Measurements from ENCODE around the gene ALAS2. TPM values are rescaled to one million over a fixed set of nuclear protein-coding genes. Genes with fewer than 3 reads are reported as not detected.
A peak's percentile ranks its signal among the peaks of the same experiment; 100 is the strongest.
"Not testable (repeated sequence)": the region's sequence is repeated elsewhere in the genome, so short reads cannot be mapped to it uniquely, and the experiment has no call there.

The ALAS2 gene
- total RNA-seq, 2 donors from 2014 or later, result 0.29 to 1.7 TPM

DNA sequence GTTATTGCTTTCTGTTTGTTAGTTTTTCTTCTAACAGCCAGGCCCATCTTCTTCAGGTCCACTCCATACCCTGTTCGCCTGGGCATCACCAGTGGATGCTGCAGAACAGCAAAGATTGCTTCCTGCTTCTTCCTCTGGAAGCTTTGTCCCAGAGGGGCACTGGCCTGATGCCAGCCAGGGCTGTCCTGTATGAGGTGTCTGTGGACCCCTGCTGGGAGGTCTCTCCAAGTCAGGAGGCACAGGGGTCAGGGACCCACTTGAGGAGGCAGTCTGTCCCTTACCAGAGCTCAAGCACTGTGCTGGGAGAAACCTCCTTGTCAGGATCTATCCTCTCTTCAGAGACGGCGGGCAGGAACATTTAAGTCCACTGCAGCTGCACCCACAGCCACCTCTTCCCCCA lies 41.5 kb upstream of the ALAS2 start:
- 80 to 95% methylated on average over 1 to 3 of the region's 3 CpGs for WGBS, 2 experiments (ENCODE audit: insufficient coverage in 1 of 2, insufficient read length in 1 of 2)
- Mint-ChIP-seq H3K36me3 (ENCODE audit: low read depth) (peaks cover 3% of the 10 kb centered on the region), H3K27me3 (ENCODE audit: insufficient read depth) (peaks cover 10% of the 10 kb centered on the region), H3K9me3 (peaks cover 80% of the 10 kb centered on the region), H3K4me1 (no peaks in the 10 kb centered on the region), H3K27ac (no peak overlapping the region), H3K4me3 (no peak overlapping the region)
- Histone ChIP-seq H3K27me3 (ENCODE audit: control insufficient read depth, insufficient read depth, low read length, poor library complexity, severe bottlenecking) (no peaks in the 10 kb centered on the region), H3K36me3 (ENCODE audit: control insufficient read depth, insufficient read depth, low read length) (no peaks in the 10 kb centered on the region), H3K4me3 (ENCODE audit: low read length) (no peak overlapping the region), H3K9me3 (ENCODE audit: control insufficient read depth, low read length) (no peaks in the 10 kb centered on the region), H3K4me1 (ENCODE audit: control insufficient read depth, insufficient read depth, low read length) (no peaks in the 10 kb centered on the region), H3K27ac (ENCODE audit: low read depth, low read length) (no peak overlapping the region), H3K9ac (ENCODE audit: extremely low read depth, low read length, poor library complexity, severe bottlenecking) (no peak overlapping the region)
- TF ChIP-seq CTCF (conservative IDR thresholded peaks at IDR 0.05), result no peak
- DNase-seq, result no peak

DNA sequence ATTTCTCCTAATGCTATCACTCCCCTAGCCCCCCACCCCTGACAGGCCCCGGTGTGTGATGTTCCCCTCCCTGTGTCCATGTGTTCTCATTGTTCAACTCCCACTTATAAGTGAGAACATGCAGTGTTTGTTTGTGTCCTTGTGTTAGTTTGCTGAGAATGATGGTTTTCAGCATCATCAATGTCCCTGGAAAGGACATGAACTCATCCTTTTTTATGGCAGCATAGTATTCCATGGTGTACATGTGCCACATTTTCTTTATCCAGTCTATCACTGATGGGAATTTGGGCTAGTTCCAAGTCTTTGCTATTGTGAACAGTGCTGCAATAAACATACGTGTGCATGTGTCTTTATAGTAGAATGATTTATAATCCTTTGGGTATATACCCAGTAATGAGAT lies 36.4 kb upstream of the ALAS2 start:
- DNase-seq; H3K4me3 ChIP-seq (ENCODE audit: low read length); H3K9ac ChIP-seq (ENCODE audit: extremely low read depth, low read length, poor library complexity, severe bottlenecking); H3K27ac Mint-ChIP-seq; H3K36me3 ChIP-seq (ENCODE audit: control insufficient read depth, insufficient read depth, low read length); H3K4me1 Mint-ChIP-seq; H3K4me3 Mint-ChIP-seq; H3K27me3 ChIP-seq (ENCODE audit: control insufficient read depth, insufficient read depth, low read length, poor library complexity, severe bottlenecking); H3K4me1 ChIP-seq (ENCODE audit: control insufficient read depth, insufficient read depth, low read length); H3K27me3 Mint-ChIP-seq (ENCODE audit: insufficient read depth); H3K36me3 Mint-ChIP-seq (ENCODE audit: low read depth); H3K9me3 ChIP-seq (ENCODE audit: control insufficient read depth, low read length); H3K27ac ChIP-seq (ENCODE audit: low read depth, low read length): not testable (repeated sequence)
- H3K9me3 Mint-ChIP-seq, result peaks cover 89% of the 10 kb centered on the region
- no CpG with 5 or more reads among the region's 2 CpGs for WGBS, 2 experiments (ENCODE audit: insufficient coverage in 1 of 2, insufficient read length in 1 of 2)

- Mint-ChIP-seq H3K36me3 (ENCODE audit: low read depth) (peaks cover 7% of the 10 kb centered on the region), H3K9me3 (peaks cover 53% of the 10 kb centered on the region), H3K4me1 (no peaks in the 10 kb centered on the region), H3K27me3 (ENCODE audit: insufficient read depth) (no peaks in the 10 kb centered on the region), H3K27ac (no peak overlapping the region), H3K4me3 (no peak overlapping the region)
- peak; percentile 51 for DNase-seq
- Histone ChIP-seq H3K27me3 (ENCODE audit: control insufficient read depth, insufficient read depth, low read length, poor library complexity, severe bottlenecking) (no peaks in the 10 kb centered on the region), H3K4me1 (ENCODE audit: control insufficient read depth, insufficient read depth, low read length) (no peaks in the 10 kb centered on the region), H3K4me3 (ENCODE audit: low read length) (no peak overlapping the region), H3K27ac (ENCODE audit: low read depth, low read length) (peak overlapping the region; percentile 44), H3K9ac (ENCODE audit: extremely low read depth, low read length, poor library complexity, severe bottlenecking) (no peak overlapping the region), H3K36me3 (ENCODE audit: control insufficient read depth, insufficient read depth, low read length) (no peaks in the 10 kb centered on the region), H3K9me3 (ENCODE audit: control insufficient read depth, low read length) (peaks cover 4% of the 10 kb centered on the region)
- WGBS, 2 experiments (ENCODE audit: insufficient coverage in 1 of 2, insufficient read length in 1 of 2), result 43% methylated on average over 4 of the region's 5 CpGs; no CpG with 5 or more reads in 1 of the 2 experiments
- peak; percentile 85 for TF ChIP-seq CTCF (conservative IDR thresholded peaks at IDR 0.05)
Observed at GRCh38 chrX:55057675-55058249, 27.0 kb upstream of the ALAS2 start.
